ENCODE measurements around the gene SCAMP2. TPM values are rescaled to one million over a fixed set of nuclear protein-coding genes. Genes with fewer than 3 reads are reported as not detected.

SCAMP2 gene
- polyA plus RNA-seq, 1 donor from 2014 or later, result 4.5 TPM

GRCh38 chr15:74902295-74903075 lies 29.3 kb upstream of the SCAMP2 start:
- H3K4me2 ChIP-seq (ENCODE audit: low read length), result no peak overlapping the region
- no peak overlapping the region for H3K27ac ChIP-seq (ENCODE audit: low read length)
- H3K27me3 ChIP-seq (ENCODE audit: insufficient read depth, low read depth, low read length), result no peaks in the 10 kb centered on the region
- peaks cover 7% of the 10 kb centered on the region for H3F3A ChIP-seq (ENCODE audit: insufficient read depth, low read length, poor library complexity, severe bottlenecking)
- H3K9me2 ChIP-seq (ENCODE audit: insufficient read depth, low read length), result no peaks in the 10 kb centered on the region
- peaks cover 18% of the 10 kb centered on the region for H3K79me2 ChIP-seq (replicated peaks; ENCODE audit: insufficient read depth, low read length)
- peaks cover 9% of the 10 kb centered on the region for H3K36me3 ChIP-seq (ENCODE audit: insufficient read depth, low read length)
- H3K9ac ChIP-seq (ENCODE audit: low read length), result no peak overlapping the region
- TF ChIP-seq EZH2 (IDR thresholded peaks at IDR 0.05; ENCODE audit: borderline replicate concordance, insufficient read depth, low read length, poor library complexity, severe bottlenecking) (no peak), CTCF (IDR thresholded peaks at IDR 0.05; ENCODE audit: poor library complexity, severe bottlenecking) (no peak), TAF1 (IDR thresholded peaks at IDR 0.05; ENCODE audit: low read depth) (no peak), RAD21 (conservative IDR thresholded peaks at IDR 0.05) (no peak)
- H2AFZ ChIP-seq (ENCODE audit: low read depth, low read length), result no peak overlapping the region
- no peaks in the 10 kb centered on the region for H4K20me1 ChIP-seq (ENCODE audit: insufficient read depth)
- H3K4me3 ChIP-seq (ENCODE audit: low read length), result no peak overlapping the region
- no peaks in the 10 kb centered on the region for H3K9me3 ChIP-seq (ENCODE audit: low read length)

DNA sequence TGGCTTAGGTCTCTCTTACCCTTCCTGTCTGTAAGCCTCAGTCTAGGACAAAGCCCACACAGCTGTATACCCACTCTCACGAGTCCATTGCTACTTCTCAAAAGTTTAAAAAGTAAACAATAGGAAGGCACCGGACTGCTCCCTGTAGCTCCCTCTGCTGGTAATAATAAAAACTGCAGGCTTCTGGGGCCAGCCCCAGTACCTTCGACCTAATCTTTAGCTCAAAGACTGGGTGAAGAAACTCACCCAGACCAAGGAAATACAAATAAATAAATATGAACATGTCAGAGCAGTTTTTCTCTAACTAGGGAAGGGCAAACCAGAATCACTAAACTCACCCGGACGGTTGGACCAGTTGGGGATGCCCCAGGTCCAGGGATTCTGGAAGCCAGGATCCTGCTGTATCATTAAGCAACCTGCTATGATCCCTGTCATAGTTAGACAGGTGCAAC lies 28.5 kb upstream of the SCAMP2 start:
- Histone ChIP-seq H3K9ac (ENCODE audit: low read length) (no peak overlapping the region), H3K79me2 (replicated peaks; ENCODE audit: insufficient read depth, low read length) (peaks cover 17% of the 10 kb centered on the region), H4K20me1 (ENCODE audit: insufficient read depth) (no peaks in the 10 kb centered on the region), H3F3A (ENCODE audit: insufficient read depth, low read length, poor library complexity, severe bottlenecking) (peaks cover 7% of the 10 kb centered on the region), H3K27me3 (ENCODE audit: insufficient read depth, low read depth, low read length) (no peaks in the 10 kb centered on the region), H3K36me3 (ENCODE audit: insufficient read depth, low read length) (peaks cover 9% of the 10 kb centered on the region), H3K9me3 (ENCODE audit: low read length) (no peaks in the 10 kb centered on the region), H3K4me3 (ENCODE audit: low read length) (no peak overlapping the region), H2AFZ (ENCODE audit: low read depth, low read length) (no peak overlapping the region), H3K27ac (ENCODE audit: low read length) (no peak overlapping the region), H3K9me2 (ENCODE audit: insufficient read depth, low read length) (no peaks in the 10 kb centered on the region), H3K4me2 (ENCODE audit: low read length) (no peak overlapping the region)
- TF ChIP-seq EZH2 (IDR thresholded peaks at IDR 0.05; ENCODE audit: borderline replicate concordance, insufficient read depth, low read length, poor library complexity, severe bottlenecking) (no peak), CTCF (IDR thresholded peaks at IDR 0.05; ENCODE audit: poor library complexity, severe bottlenecking) (peak; percentile 79), POLR2AphosphoS5 (IDR thresholded peaks at IDR 0.05) (no peak), SMC3 (conservative IDR thresholded peaks at IDR 0.05; ENCODE audit: poor library complexity) (peak; percentile 76), REST (IDR thresholded peaks at IDR 0.05; ENCODE audit: borderline replicate concordance) (no peak), MXI1 (conservative IDR thresholded peaks at IDR 0.05; ENCODE audit: poor library complexity, severe bottlenecking) (peak; percentile 14), RAD21 (conservative IDR thresholded peaks at IDR 0.05) (peak; percentile 58), EP300 (conservative IDR thresholded peaks at IDR 0.05; ENCODE audit: poor library complexity, severe bottlenecking) (no peak), TAF1 (IDR thresholded peaks at IDR 0.05; ENCODE audit: low read depth) (no peak)
